Epithelial cell of prostate (primary cell): Measurements from ENCODE around the gene LRTM2.

Experiments
- DNase-seq: peaks from one replicate; pipeline ENCODE4 v3.0.0-alpha.2; 2011; ENCODE audit warnings: low read depth, low spot score
- H3K27ac ChIP-seq: fragments of 450-650 bp; 2 replicates; pipeline ENCODE4 v1.5.1; 2017; ENCODE audit warnings: mild to moderate bottlenecking

The LRTM2 gene

DNA sequence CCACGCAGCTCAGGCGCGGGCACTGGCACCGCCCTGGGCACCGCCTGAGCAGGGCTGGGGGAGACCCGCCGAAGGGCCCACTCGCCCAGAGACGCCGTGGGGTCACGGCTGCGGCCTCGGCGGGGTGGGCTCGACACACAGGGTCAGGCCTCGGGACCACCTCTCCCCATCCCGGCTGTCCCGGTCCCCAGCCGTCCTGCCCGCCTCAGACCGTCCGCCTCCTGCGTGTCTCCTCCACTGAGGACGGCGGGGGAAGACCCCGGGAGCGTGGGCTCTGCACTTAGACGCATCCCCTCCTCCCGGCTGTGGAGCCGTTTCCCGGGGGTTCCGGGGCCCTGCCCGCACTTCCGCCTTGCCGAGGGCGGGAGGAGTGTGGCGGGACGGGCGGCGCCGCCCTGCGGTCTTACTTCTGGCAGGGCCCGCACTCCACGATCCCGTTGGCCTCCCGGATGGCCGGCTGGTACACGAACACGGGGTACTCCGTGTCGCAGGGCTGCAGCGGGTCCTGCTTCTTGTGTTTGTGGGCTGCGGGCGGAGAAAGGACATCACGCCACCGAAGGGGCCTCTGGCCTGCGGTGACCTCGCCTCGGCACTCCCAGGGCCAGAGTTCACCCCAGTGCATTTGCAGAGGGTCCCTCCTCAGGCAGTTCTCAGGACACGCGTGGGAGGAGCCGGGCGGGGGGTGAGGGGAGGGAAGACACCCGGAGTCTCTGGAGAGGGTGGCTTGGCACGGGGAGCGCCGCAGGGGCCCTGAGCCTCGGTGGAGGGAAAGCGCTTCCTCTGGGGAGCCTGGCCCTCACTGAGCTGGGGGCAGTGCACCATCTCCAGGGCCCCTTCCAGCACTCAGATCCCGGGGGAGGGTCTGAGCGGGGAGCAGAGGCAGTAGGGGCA, 23.1 kb upstream of the LRTM2 start:
- no peak overlapping the region for H3K27ac ChIP-seq
- DNase-seq, result no peak

DNA sequence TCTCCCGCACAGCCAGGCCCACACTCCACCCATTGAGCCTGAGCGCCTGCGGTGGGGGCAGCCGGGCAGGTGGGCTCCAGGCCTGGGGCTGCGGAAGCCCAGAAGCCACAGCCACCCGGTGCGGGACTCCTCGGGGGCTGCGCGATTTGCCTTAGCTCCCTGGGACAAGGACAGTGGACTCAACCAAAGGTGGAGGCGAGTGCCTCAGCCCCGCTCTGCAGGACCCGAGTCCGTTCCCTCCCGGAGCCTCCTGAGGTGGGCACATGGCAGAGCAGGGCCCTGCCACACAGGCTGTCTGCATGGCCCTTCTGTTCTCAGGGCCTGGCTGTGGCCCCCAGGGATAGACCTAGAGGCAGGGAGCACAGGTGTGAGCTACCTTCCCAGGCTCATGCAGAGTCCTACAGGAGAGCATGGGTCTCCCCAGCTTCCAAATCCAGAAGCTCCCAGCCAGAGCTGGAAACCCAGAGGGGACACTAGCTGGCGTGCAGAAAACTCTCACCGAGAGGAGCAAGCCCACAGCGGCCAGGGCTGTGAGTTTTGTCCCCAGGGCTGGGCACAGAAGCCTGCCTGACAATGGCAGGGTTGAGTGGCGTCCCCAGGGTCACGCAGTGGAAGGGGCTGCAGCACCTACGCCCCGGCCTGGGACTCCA, 22.2 kb upstream of the LRTM2 start:
- DNase-seq, result no peak
- H3K27ac ChIP-seq, result no peak overlapping the region

DNA sequence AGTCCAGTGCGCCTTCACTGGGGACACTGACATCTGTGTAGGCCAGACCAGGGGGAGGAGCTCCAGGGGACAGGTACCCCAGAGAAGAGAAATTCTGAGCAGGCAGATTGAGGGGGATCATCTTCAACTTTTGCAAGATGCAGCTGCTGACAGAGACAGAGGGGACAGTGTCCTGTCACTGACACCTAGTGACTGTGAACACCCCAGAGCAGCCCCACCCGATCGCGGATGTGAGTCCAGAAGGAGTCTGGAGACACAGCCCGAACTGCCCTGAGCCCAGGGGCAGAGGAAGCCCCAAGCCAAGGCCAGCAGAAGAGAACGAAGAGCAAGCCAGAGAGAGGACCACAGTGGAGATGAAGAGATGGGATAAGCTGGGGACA, 21.7 kb upstream of the LRTM2 start:
- no peak for DNase-seq
- no peak overlapping the region for H3K27ac ChIP-seq

DNA sequence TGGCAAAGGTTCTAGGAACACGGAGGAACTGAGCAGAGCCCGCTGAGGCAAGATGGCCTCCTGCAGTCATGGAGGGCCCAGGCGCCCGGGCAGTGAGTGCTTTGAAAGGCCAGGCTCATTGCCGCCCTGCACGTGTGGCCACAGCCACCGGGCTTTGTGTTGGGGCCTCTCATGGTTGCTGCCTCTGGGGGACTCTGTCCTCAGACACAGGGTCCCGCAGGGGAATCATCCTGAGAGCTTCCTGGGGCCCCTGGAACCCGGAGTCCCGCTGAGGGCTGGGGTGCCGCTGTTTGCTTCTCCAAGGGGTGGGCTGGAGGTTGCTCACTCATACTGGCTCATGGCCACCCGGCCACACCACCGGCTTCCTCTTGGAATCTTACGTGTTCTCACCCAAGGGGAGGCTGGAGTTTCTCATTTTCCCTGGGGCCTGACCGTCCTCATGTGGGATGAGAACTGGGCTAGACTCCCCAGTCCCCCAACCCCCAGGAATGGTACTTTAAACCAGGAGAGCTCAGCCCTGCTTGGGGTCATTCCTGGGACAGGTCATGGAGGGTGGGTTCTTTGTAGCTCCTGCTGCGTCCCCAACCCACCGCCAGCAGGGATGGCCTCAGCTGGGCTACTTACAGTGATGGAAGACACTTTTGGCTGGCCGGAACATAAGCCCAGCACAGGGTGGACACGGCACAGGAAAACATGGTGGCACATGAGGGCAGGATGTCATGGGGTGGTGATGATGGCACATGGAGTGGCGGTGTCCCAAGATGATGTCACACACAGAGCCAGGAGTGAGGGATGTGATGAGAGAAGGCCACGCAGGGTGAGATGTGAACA, 21.1 kb upstream of the LRTM2 start:
- H3K27ac ChIP-seq, result no peak overlapping the region
- DNase-seq, result no peak

DNA sequence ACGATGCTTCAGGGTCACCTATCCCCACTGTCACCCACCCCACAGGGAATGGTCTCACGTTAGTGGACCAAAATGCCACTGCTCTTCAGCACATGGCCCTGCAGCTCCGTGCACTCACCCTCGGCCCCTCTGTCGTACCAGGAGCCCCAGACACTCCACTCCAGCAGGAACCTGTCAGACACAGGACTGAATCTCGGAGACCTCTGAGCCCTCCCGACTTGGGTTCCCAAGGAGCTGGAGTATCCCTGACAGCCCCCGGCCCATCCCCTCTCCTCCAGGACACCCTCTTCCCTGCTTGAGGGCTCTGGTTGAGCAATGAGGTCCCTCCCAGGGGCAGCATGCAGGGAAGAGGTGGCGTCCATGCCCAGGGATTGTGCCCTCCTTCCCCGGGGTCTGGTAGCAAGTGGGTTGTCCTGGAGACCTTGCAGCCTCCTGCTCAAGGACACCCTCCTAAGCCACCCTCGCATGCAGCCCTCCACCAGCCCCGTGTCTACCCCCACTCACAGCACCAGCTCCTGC, 20.4 kb upstream of the LRTM2 start:
- no peak overlapping the region for H3K27ac ChIP-seq
- DNase-seq, result no peak

DNA sequence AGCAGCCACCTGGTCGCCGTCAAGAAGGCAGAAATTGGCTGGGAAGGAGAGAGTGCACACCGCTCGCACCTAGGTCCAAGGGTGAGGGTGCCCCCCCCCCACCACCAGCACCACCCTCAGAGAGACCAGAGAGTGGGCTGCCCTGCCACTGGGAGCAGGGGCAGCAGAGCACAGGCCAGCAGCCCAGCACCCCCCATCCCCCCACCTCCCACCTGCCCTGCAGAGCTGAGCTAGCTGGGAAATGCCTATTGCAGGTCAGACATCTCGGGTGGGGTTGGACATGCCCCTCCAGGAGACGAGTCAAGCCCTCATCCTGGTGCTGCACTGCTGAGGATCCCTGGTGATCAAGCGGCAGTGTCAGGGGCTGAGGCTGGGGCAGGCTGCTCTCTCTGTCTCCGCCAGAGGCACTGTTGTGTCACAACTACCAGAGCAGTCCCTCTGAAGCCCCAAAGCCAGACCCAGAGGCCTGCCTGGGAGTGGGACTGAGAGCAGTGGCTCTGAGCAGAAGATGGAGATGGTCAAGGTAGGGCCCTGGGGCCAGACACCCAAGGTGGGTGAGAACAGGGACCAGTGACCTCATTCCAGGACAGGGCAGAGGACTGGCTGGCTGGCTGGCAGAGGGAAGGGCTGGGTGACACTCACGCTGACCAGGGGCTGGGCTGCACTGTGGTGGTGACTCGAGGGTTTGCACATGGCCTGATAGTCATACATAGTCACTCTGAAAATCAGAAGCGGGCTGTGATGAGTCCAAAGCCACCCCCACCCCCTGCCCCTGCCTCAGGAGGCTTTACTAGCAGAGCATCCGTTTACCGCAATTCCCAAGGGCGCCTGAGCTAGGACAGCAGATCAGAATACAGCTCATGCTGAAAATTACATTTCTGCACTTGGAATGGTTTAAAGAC, 19.7 kb upstream of the LRTM2 start:
- H3K27ac ChIP-seq, result no peak overlapping the region
- no peak for DNase-seq

DNA sequence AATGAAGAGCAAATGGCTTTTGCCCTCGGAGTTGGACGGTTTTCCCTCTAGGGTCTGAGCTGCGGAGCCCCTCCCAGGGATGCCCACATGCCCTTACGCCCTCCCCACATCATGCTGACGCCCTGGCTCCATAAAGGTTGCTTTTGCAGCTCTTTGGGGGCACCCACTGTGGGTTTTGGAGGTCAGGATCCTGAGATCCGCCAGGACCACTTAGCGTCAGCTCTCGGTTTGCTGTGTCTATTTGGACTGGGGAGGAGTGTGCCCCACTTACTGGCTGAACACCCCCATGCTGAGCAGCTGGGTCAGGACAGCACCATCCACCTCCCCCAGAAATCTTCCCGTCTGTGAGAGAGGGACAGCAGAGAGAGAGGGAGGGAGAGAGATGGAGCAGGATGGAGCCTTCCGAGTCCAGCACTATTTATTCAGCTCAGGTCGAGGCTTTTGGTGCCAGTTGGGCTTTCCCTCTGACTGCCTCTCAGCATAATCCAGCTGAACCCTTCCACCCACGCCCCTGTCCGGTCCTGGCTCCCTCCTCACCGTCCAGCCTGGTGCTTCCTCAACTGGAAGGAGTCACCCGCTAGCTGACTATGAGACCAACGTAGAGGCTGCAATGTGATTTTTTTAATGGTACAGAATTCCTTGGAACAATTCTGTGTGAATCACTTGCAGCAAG, 18.9 kb upstream of the LRTM2 start:
- no peak overlapping the region for H3K27ac ChIP-seq
- DNase-seq, result no peak

DNA sequence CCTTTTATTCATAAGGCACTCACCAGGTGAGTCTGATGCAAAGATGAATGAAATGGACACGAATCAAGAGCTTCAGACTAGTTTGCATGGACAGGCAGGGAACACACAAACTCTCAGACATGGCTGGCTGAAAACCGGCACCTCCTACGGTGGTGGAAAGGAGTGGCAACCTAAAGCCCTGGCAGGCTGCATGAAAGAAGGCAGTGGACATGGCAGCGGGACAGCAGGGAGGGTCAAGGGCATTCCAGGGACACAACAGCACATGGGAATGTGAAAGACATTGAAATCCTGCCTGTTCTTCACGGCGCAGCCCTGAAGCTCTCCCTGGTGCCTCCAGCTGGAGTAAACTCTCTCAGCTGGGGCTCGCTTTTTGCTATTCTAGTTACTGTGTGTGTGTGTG, 16.6 kb upstream of the LRTM2 start:
- no peak overlapping the region for H3K27ac ChIP-seq
- DNase-seq, result no peak

DNA sequence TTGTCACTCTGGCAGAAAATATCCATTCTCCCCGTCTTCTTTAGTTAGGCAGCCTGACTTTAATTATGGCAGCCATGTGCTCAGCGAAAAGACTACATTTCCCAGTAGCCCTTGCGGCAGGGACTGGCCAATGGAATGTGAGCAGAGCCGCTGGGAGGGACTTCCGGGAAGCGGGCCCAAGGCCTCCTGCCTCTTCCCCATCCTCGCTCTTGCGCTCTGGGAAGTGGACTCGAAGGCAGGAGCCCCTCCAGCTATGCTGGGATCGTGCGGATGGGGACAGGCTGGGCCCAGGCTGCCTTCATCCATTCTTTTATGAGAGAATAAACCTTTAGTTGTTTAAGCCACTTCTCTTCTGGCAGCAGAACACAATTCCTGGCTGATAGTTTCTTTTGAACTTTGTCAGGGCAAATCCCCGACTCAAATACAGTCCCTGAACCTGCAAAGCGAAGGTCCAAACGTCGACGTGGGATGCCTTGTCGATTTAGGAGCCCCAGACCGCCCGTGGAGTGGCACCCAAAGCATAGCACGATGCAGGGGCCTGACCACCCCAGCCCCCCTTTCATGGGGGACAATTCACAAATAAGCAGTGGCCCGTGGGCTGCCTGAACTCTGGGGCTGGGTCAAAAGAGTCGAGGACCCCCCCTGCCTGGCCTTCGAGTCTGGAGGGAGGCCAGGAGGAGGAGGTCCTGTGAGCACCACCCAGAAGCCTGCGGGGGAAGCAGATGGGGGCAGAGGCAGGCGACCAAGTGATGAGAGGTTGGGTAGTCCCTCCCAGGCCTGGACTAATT, 15.6 kb upstream of the LRTM2 start:
- DNase-seq, result peak; percentile 36
- H3K27ac ChIP-seq, result no peak overlapping the region

DNA sequence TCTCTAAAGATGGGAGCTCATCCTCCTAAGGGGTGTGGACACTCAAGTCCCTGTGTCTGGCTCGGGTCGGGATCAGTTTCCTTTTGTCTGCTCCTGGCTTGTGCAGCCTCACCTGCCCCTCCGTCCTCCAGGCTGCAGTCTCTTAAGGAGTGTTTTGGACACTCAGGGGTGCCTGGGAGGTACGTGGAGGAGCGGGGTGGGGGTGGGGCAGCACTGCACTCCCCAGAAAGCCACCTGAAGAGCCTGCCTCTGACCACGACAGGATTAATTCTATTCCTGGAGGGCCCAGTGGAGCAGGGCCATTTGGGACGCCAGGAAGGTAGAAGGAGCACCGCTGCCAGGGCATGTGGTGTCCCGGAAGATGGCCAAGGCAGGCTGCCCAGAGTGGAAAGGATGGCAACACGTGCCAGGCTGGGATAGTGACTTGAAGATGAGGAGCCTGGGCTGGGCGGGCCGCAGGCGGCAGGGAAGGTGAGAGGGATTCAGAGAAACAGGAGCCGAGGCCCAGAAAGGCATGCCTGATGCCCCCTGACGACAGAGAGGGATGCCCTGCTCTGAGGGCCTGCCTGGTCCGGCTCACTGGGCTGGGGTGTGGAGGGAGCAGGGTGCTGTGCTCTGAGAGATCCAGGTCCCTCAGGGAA, 14.8 kb upstream of the LRTM2 start:
- no peak overlapping the region for H3K27ac ChIP-seq
- DNase-seq, result no peak

DNA sequence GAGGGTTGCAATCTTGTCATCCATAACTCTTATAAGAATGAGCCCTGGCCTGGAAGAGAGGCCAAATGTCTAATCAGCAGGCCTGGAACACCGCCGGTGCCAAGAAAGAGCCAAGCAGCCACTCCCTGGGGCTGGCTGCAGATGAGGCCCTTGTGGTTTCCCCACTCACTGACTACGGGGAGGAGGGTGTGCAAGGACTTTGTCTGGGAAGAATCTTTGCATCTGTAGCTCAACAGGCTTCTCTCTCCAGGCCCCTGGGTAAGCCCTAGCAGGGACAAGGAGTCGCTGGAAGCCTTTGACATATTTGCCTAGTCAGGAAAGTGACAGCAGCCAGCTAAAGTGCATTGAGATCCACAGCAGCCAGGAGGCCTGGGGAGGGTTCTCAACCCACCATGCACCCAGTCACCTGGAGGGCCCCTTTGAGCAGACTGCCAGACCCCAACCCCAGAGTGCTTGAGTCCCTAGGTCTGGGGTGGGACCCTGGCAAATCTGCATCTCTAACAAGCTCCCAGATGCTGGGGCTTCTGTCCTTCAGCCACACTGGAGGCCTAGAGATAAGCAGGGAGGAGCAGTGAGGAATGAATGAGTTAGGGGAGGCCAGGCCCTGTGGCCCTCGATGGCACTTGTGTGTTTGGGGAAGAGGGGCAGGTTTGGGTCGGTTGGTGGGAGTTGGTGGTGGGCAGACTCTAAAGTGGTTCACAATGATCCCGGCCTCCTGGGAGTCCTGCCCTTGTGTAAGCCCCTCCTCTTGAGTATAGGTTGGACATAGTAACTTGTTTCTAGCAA, 13.9 kb upstream of the LRTM2 start:
- H3K27ac ChIP-seq, result no peak overlapping the region
- no peak for DNase-seq

DNA sequence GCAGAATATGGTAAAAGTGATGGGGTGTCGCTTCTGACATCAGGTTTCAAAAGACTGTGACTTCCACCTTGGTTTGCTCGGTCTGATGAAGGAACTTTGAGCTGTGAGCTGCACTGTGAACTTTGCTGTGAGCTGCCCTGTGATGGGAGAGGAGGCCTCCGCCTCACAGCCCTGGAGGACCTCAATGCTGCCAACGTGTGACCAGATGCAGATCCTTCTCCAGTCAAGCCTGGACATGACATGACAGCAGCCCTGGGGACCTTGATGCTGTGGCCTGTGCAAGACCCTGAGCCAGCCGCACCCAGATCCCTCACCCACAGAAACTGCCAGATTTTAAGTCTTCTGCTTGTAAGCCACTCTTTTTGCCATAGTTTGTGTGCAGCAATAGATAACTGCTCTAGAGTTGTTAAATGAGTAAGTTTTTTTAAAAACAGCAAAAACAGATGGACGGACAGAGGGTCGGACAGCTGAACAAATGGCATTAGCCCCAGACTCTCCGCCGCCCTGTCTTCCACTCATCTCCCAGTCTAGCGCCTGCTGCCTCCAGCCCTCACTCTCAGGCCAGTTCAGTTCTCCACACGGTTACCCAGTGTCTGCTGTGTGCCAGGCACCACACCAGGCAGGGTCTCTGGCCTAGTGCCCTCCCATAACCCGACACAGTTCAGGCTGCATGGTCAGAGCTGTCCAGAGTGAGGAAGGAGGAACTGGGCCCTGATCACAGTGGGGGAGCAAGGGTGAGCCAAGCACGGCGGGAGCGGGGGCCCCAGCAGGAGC, 13.1 kb upstream of the LRTM2 start:
- H3K27ac ChIP-seq, result no peak overlapping the region
- no peak for DNase-seq

DNA sequence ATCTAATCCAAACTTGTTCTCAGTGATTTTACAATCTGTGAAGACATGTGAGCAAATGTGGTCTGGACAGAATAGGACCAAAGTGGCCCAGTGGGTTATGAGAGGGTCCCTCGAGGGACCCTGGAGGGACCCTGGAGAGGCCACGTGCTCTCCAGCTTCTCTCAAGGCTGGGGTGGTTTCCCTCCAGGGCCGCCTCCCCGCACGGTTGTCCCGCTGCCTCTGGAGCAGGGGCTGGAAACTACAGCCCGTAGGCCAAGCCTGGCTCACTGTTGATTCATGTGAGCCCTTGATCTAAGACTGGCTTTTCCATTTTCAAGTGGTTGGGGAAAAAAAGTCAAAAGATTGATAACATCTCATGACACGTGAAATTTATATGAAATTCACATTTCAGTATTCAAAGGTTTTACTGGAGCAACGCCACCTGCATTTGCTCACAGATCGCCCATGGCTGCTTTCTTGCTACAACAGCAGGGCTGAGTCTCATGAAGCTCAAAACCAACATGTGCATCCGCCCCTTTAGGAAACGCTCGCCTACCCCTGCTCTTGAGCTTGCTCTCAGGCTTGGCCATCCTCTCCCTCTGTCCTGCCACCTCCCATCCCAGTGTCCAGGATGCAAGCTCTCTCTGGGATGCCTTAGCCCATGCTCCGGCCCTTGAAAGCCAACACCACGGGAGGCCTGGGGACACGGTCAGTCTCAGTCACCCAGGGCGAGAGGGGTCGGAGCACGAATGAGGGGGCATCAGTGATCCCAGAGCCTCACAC, 12.1 kb upstream of the LRTM2 start:
- no peak for DNase-seq
- no peak overlapping the region for H3K27ac ChIP-seq

DNA sequence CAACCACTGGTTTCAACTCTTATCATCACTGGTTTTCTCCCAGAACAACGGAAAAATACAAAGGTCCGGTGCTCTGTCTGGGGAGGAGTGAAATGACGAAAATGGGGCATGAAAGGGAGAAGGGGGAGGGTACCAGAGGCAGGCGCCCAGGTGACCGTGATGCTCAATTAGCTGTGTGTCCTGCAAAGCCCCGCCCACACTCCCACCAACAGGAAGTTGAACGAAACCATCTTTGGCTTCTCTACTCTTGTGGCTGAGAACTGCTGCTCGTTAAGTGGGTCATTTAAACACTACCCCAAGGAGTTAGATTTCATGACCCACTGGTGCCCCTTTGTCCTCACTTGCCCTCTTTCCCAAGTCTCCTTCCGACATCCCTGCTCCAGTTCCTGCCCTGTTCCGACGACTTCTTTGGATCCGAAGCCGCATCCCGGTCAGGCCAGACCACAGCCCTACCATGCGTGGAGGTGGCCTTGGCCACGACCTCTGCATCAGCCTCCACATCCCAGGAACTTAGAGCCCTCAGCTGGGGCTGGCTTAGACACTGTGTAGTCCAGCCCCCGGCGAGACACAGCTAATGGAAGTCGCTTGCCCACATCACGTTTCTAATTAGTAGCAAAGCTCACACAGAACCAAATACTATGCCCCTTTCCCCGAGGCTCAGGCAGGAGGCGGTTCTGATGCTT, 11.4 kb upstream of the LRTM2 start:
- H3K27ac ChIP-seq, result no peak overlapping the region
- no peak for DNase-seq

DNA sequence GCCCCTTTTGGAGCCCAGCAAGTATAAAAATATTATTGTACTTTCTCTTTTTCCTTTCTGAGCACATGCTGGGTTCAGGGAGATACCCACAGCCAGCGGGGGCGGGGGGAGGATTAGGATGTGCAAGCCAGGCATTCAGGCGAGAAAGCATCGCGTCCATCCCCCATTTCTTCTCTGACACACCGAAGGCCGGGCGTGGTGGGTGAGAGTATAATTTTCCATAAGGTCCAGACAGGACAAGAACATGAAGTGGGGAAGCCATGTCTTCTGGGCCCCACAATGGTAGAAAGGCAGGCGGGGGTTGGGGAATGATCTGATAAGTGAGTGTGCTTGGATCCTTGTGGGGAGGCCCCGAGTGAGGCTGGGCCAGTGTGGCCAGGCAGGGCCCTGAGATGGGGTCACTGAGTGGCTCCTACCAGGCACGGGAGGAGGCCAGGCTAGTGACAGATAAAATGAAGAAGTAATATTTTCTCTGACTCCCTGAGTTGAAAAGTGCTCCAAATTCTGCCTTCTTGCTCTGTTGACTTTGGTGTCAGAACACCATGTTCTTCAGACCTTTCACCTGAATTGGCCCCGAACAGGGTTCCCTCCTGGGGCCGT, 10.7 kb upstream of the LRTM2 start:
- DNase-seq, result no peak
- H3K27ac ChIP-seq, result no peak overlapping the region
